ENCODE data around the gene PCBD1. TPM values are rescaled to one million over a fixed set of nuclear protein-coding genes. Genes with fewer than 3 reads are reported as not detected.

Gene PCBD1
- total RNA-seq, 1 experiment from 2014 or later: 52.4 TPM

DNA sequence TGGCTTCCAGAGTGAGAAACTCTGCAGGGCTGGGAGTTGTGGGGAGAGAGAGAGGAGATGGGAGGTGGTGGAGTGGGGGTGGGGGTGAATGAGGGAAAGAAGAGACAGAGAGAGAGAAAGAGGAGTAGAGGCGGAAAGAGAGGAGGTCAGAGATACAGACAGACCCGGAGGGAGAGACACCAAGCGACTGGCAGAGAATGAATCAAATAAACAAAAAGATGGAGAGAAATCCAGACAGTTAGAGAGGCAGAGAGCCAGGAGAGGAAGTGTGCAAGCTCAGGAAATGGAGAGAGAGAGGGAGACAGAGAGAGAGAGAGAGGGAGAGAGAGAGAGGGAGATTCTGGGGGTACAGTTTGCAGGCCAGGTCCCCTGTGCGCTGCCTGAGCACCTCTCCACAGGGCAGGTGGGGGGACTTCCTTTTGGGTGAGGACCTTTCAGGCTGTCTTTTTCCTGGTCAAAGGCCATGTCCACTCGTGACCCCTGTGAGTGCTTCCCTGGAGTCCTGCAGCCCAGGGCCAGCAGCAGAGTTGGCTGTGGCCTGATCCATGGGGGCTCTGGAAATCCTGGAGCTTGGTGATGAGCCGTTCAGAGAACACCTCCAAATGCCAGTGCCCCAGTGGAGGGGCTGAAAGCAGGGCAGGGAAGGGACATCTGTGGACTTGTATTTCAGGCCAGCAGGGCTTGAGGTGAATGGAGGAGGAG lies 25.0 kb upstream of the PCBD1 start:
- H3K27me3 Mint-ChIP-seq (ENCODE audit: insufficient read depth, unreplicated experiment): peaks cover 85% of the 10 kb centered on the region
- TF ChIP-seq, protein P1, sequence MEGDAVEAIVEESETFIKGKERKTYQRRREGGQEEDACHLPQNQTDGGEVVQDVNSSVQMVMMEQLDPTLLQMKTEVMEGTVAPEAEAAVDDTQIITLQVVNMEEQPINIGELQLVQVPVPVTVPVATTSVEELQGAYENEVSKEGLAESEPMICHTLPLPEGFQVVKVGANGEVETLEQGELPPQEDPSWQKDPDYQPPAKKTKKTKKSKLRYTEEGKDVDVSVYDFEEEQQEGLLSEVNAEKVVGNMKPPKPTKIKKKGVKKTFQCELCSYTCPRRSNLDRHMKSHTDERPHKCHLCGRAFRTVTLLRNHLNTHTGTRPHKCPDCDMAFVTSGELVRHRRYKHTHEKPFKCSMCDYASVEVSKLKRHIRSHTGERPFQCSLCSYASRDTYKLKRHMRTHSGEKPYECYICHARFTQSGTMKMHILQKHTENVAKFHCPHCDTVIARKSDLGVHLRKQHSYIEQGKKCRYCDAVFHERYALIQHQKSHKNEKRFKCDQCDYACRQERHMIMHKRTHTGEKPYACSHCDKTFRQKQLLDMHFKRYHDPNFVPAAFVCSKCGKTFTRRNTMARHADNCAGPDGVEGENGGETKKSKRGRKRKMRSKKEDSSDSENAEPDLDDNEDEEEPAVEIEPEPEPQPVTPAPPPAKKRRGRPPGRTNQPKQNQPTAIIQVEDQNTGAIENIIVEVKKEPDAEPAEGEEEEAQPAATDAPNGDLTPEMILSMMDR (IDR thresholded peaks at IDR 0.05; ENCODE audit: unreplicated experiment): no peak
- H3K4me1 Mint-ChIP-seq (ENCODE audit: insufficient read depth, unreplicated experiment): no peaks in the 10 kb centered on the region
- H3K36me3 Mint-ChIP-seq (ENCODE audit: insufficient read depth, unreplicated experiment): no peaks in the 10 kb centered on the region
- CTCF ChIA-PET: interaction anchor here (0.7 to 1.3 kb wide), 6 partner anchors 8 to 355 kb away, joined by 3 to 6 read pairs (median 3); no protein-coding TSS in a partner anchor
- BruUV-seq (replicated peaks): no TSS peak
- no peak for DNase-seq (ENCODE audit: unreplicated experiment)
- no peak overlapping the region for H3K27ac Mint-ChIP-seq (ENCODE audit: low read depth, unreplicated experiment)
- no peak overlapping the region for H3K4me3 Mint-ChIP-seq (ENCODE audit: unreplicated experiment)
- intact Hi-C loops (cut with micrococcal nuclease): no loop called here
- H3K9me3 Mint-ChIP-seq (ENCODE audit: unreplicated experiment): no peaks in the 10 kb centered on the region
- POLR2A ChIA-PET: interaction anchor here (0.7 kb wide), 1 partner anchor 376 kb away, joined by 5 read pairs; no protein-coding TSS in a partner anchor

DNA sequence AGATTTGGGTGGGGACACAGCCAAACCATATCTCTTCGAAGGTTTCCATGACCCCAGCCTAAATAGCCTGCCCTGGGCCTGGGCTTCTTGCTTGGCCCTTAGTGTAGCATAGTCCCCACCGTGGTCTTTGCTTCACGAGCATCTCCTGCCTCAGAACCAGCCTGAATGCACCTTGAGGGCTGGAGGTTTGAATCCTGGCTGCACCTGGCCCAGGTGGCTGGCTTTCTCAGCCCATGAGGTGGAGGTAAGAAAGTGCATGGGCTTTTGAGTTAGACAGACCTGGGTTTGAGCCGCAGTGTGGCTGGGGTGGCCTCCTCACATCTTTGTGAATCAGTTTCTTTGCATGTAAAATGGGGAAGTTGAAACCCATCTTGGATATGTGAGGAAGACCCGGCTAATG lies 24.2 kb upstream of the PCBD1 start:
- DNase-seq (ENCODE audit: unreplicated experiment): no peak
- intact Hi-C loops (cut with micrococcal nuclease): no loop called here
- Mint-ChIP-seq H3K36me3 (ENCODE audit: insufficient read depth, unreplicated experiment) (no peaks in the 10 kb centered on the region), H3K9me3 (ENCODE audit: unreplicated experiment) (no peaks in the 10 kb centered on the region), H3K27me3 (ENCODE audit: insufficient read depth, unreplicated experiment) (peaks cover 85% of the 10 kb centered on the region), H3K4me1 (ENCODE audit: insufficient read depth, unreplicated experiment) (no peaks in the 10 kb centered on the region), H3K4me3 (ENCODE audit: unreplicated experiment) (no peak overlapping the region), H3K27ac (ENCODE audit: low read depth, unreplicated experiment) (no peak overlapping the region)
- ChIA-PET POLR2A (interaction anchor here (0.7 kb wide), 1 partner anchor 377 kb away, joined by 5 read pairs; no protein-coding TSS in a partner anchor), CTCF (interaction anchor here (0.7 to 1.2 kb wide), 4 partner anchors 9 to 13 kb away, joined by 3 read pairs; no protein-coding TSS in a partner anchor)
- no TSS peak for BruUV-seq (replicated peaks)
- TF ChIP-seq, protein P1 (IDR thresholded peaks at IDR 0.05; ENCODE audit: unreplicated experiment): no peak

DNA sequence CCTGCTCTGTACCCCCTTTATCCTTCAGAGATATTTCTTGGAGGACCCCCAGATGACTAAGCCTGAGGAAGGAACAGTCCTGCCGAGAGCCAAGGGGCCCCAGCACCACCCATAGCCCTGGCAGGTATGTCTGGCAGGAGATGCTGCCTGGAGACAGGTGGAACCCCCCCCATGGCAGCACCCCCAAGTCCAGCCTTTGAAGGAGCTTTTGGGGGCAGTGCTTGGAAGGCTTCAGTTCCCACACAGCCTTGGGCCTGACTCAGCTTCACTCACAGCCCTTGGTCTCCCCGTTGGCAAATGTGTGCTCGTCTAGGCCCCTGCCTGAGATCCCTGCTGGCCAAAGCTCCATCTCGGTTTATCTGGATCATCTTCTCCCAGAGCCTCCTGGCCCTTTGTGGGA lies 23.0 kb upstream of the PCBD1 start:
- intact Hi-C loops (cut with micrococcal nuclease): no loop called here
- DNase-seq (ENCODE audit: unreplicated experiment): no peak
- Mint-ChIP-seq H3K4me3 (ENCODE audit: unreplicated experiment) (no peak overlapping the region), H3K9me3 (ENCODE audit: unreplicated experiment) (no peaks in the 10 kb centered on the region), H3K27ac (ENCODE audit: low read depth, unreplicated experiment) (no peak overlapping the region), H3K36me3 (ENCODE audit: insufficient read depth, unreplicated experiment) (no peaks in the 10 kb centered on the region), H3K4me1 (ENCODE audit: insufficient read depth, unreplicated experiment) (no peaks in the 10 kb centered on the region), H3K27me3 (ENCODE audit: insufficient read depth, unreplicated experiment) (peaks cover 85% of the 10 kb centered on the region)
- no TSS peak for BruUV-seq (replicated peaks)
- ChIA-PET CTCF (interaction anchor here (0.6 to 1.1 kb wide), 3 partner anchors 13 to 715 kb away, joined by 3 to 4 read pairs (median 3); no protein-coding TSS in a partner anchor), POLR2A (no interaction called here)
- TF ChIP-seq, protein P1 (IDR thresholded peaks at IDR 0.05; ENCODE audit: unreplicated experiment): no peak

DNA sequence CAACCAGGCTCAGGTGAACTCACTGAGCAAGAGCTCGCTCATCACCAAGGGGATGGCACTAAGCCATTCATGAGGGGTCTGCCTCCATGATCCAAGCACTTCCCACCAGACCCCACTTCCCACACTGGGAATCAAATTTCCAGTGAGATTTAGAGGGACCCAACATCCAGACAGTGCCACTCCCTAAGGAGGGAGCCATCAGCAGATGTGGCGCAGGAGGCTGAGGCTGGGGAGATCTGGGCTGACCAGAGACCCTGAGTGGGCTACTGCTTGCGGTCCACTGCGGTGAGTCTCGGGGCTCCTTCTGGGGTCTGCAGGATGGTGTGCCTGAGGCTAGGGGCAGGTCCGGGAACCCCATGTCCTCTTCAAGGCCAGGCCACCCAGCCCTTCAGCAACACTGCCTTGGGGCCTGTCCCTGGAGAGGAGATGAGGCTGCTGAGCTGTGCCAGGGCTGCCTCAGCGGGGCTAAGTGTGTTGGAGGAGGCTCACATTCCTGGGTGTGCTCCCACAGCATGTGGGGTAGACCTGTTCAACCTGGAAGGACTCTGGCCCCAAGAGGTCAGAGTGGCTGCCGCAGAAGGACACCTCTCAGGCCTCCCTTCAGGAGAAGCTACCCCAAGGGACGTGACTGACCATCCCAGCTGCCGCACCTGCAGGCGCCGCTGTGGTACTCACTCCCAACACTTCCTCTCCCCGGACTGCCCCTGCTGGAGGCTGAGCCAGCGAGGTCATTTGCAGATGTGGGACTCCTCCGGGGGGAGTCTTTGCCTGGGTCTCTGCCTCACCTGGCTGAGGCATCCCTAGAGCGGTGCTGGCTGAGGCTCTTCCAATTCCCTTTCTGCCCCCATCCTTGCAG lies 22.3 kb upstream of the PCBD1 start:
- CTCF ChIA-PET: interaction anchor here (0.6 kb wide), 1 partner anchor 393 kb away, joined by 3 read pairs; no protein-coding TSS in a partner anchor
- no peak for DNase-seq (ENCODE audit: unreplicated experiment)
- no TSS peak for BruUV-seq (replicated peaks)
- TF ChIP-seq, protein P1 (IDR thresholded peaks at IDR 0.05; ENCODE audit: unreplicated experiment): no peak
- no peaks in the 10 kb centered on the region for H3K36me3 Mint-ChIP-seq (ENCODE audit: insufficient read depth, unreplicated experiment)
- intact Hi-C loops (cut with micrococcal nuclease): no loop called here
- H3K4me1 Mint-ChIP-seq (ENCODE audit: insufficient read depth, unreplicated experiment): no peaks in the 10 kb centered on the region
- POLR2A ChIA-PET: no interaction called here
- no peak overlapping the region for H3K4me3 Mint-ChIP-seq (ENCODE audit: unreplicated experiment)
- no peaks in the 10 kb centered on the region for H3K9me3 Mint-ChIP-seq (ENCODE audit: unreplicated experiment)
- H3K27me3 Mint-ChIP-seq (ENCODE audit: insufficient read depth, unreplicated experiment): peaks cover 84% of the 10 kb centered on the region
- H3K27ac Mint-ChIP-seq (ENCODE audit: low read depth, unreplicated experiment): no peak overlapping the region

All from MCF 10A (cell line).